Psoas muscle (tissue), 8 donors: ENCODE data around the gene FAM98B. TPM values are rescaled to one million over a fixed set of nuclear protein-coding genes. Genes with fewer than 3 reads are reported as not detected.

ENCODE experiments used
- ATAC-seq, 4 donors: fragments of 200-7000 bp; cut with Tn5 transposase; one replicate each; pipeline ENCODE4 v1.9.1; 2020; ENCODE audit warnings: moderate library complexity in 3 of 4, mild to moderate bottlenecking in 2 of 4
- DNase-seq, 2 donors: peaks; one replicate each; pipeline ENCODE4 v3.0.0-alpha.2; 2020
- H3K27ac ChIP-seq: fragments of 200-600 bp; one replicate; pipeline ENCODE4 v1.8.0; 2022
- H3K27me3 ChIP-seq, 3 donors: fragments of 200-600 bp in 1 of 3; one replicate each; pipeline versions ENCODE4 v1.6.1 to v1.8.0; 2013 to 2022; ENCODE audit warnings: low read length in 2 of 3, mild to moderate bottlenecking in 2 of 3, moderate library complexity in 1 of 3; ENCODE audit not compliant: insufficient read depth in 3 of 3
- H3K36me3 ChIP-seq, 2 donors: fragments of 200-600 bp in 1 of 2; one replicate each; pipeline versions ENCODE4 v1.6.1 to v1.8.0; 2013 to 2022; ENCODE audit warnings: low read depth in 1 of 2, mild to moderate bottlenecking in 1 of 2, moderate library complexity in 1 of 2; ENCODE audit not compliant: insufficient read depth in 1 of 2
- H3K4me1 ChIP-seq: fragments of 200-600 bp; one replicate; pipeline ENCODE4 v1.8.0; 2022
- H3K4me3 ChIP-seq: fragments of 200-600 bp; one replicate; pipeline ENCODE4 v1.8.0; 2022; ENCODE audit warnings: mild to moderate bottlenecking
- H3K9me3 ChIP-seq: fragments of 200-600 bp; one replicate; pipeline ENCODE4 v1.8.0; 2022
- CTCF ChIP-seq: fragments of 200-600 bp; IDR thresholded peaks from one replicate; pipeline ENCODE4 v1.8.0; 2022; ENCODE audit warnings: antibody characterized with exemption
- WGBS, 3 donors: extraction: QIAGEN DNeasy Blood & Tissue Kit; methylation state at CpG; one replicate each; pipeline versions ENCODE4 v1.1.6 to v1.1.7; 2013; 5-methylcytosine and 5-hydroxymethylcytosine counted together
- intact Hi-C, 2 donors: fragments of 100-400 bp; cut with DNase I; formaldehyde crosslinking; loops; one replicate each; pipeline versions ENCODE4 v1.11.0 to v1.14.2; 2022
- polyA plus RNA-seq, 3 donors: library from polyadenylated mRNA; stranded (reverse); fragments of 200-250 nt; gene quantifications; one replicate each; pipeline ENCODE4 v1.2.3, GENCODE V29; 2013
- total RNA-seq, 4 donors: library from RNA; stranded (reverse); fragmentation: NEBNext Ultra II Directional in 2 of 4; extraction: Animal tissue kit (Norgen Biotek cat#: 25700) in 2 of 4; gene quantifications; one replicate each; pipeline versions ENCODE4 v1.2.1 to v1.2.4, GENCODE V29; 2021 to 2023
- donor health status: healthy with polysubstance abuse.
- donor health status: DM: no; HTN: no; CAD: no; lungs with moderate emphysema.
- donor health status: Bipolar disorder and iron deficiency.
- donor health status: healthy.
- donor health status: DM: yes; HTN: yes; CAD: no.
- donor health status: DM: no; HTN: no; CAD: no.
- donor health status: DM: no; HTN: no; CAD: no.
- donor health status: DM: yes; HTN: yes; CAD: no.

Gene FAM98B
- total and polyA plus RNA-seq, 7 donors: 6.8 to 18.5 (median 13.5) TPM

- intact Hi-C loops: no loop called here
Measured at GRCh38 chr15:38476120-38476519, 22.2 kb downstream of the FAM98B start.

GRCh38 chr15:38477637-38478036, 23.7 kb downstream of the FAM98B start:
- Histone ChIP-seq H3K9me3 (no peaks in the 10 kb centered on the region), H3K36me3 (peaks cover 7 to 76% of the 10 kb centered on the region in 2 donors), H3K4me1 (no peaks in the 10 kb centered on the region), H3K27ac (no peak overlapping the region), H3K27me3 (no peaks in the 10 kb centered on the region), H3K4me3 (no peak overlapping the region)
- ATAC-seq: no peak
- TF ChIP-seq CTCF: no peak
- WGBS, 3 donors: 80 to 91% (median 85%) methylated on average over 4 of the region's 4 CpGs
- intact Hi-C loops: no loop called here
- no peak for DNase-seq

More at GRCh38 chr15:38476120-38476519, 22.2 kb downstream of the FAM98B start:
- Histone ChIP-seq H3K4me3 (no peak overlapping the region), H3K4me1 (no peaks in the 10 kb centered on the region), H3K27ac (no peak overlapping the region), H3K27me3 (no peaks in the 10 kb centered on the region), H3K36me3 (peaks cover 4 to 73% of the 10 kb centered on the region in 2 donors), H3K9me3 (no peaks in the 10 kb centered on the region)
- DNase-seq: no peak
- no peak for ATAC-seq
- no peak for TF ChIP-seq CTCF
- WGBS, 3 donors: 94 to 100% (median 95%) methylated on average over 1 of the region's 1 CpG

GRCh38 chr15:38479266-38479665, 25.3 kb downstream of the FAM98B start:
- ATAC-seq (no peak), DNase-seq (no peak)
- intact Hi-C loops: no loop called here
- Histone ChIP-seq H3K27me3 (no peaks in the 10 kb centered on the region), H3K9me3 (no peaks in the 10 kb centered on the region), H3K4me3 (no peak overlapping the region), H3K4me1 (no peaks in the 10 kb centered on the region), H3K27ac (no peak overlapping the region), H3K36me3 (peaks cover 7 to 64% of the 10 kb centered on the region in 2 donors)
- TF ChIP-seq CTCF: no peak

- Histone ChIP-seq H3K27me3 (no peaks in the 10 kb centered on the region), H3K36me3 (peaks cover 7 to 59% of the 10 kb centered on the region in 2 donors), H3K27ac (no peak overlapping the region), H3K4me3 (no peak overlapping the region), H3K4me1 (no peaks in the 10 kb centered on the region), H3K9me3 (no peaks in the 10 kb centered on the region)
- no peak for ATAC-seq
- WGBS, 3 donors: 96 to 100% (median 98%) methylated on average over 1 of the region's 1 CpG
- intact Hi-C loops: no loop called here
- DNase-seq: no peak
- TF ChIP-seq CTCF: no peak
Measured at GRCh38 chr15:38479756-38480155, 25.8 kb downstream of the FAM98B start.

- no peak for DNase-seq
- Histone ChIP-seq H3K27ac (no peak overlapping the region), H3K4me3 (no peak overlapping the region), H3K4me1 (no peaks in the 10 kb centered on the region), H3K9me3 (no peaks in the 10 kb centered on the region), H3K36me3 (peaks cover 7 to 46% of the 10 kb centered on the region in 2 donors), H3K27me3 (no peaks in the 10 kb centered on the region)
- TF ChIP-seq CTCF: no peak
- 95 to 97% (median 96%) methylated on average over 5 of the region's 5 CpGs for WGBS, 3 donors
- intact Hi-C loops: no loop called here
- no peak for ATAC-seq
Measured at GRCh38 chr15:38481113-38481512, 27.2 kb downstream of the FAM98B start.
